BE2C (cell line): Measurements from ENCODE around the gene COPS9.

ENCODE experiments used
- DNase-seq: peaks from one replicate; pipeline ENCODE4 v3.0.0-alpha.2; 2020
- H3K27me3 ChIP-seq: fragments of 250-450 bp; sonication (Bioruptor Pico); 2 replicates; pipeline ENCODE4 v1.5.1; 2020; ENCODE audit warnings: mild to moderate bottlenecking
- H3K36me3 ChIP-seq: fragments of 250-450 bp; sonication (Bioruptor Pico); 2 replicates; pipeline ENCODE4 v1.5.1; 2020; ENCODE audit warnings: mild to moderate bottlenecking
- H3K4me1 ChIP-seq: fragments of 250-450 bp; sonication (Bioruptor Pico); 2 replicates; pipeline ENCODE4 v1.5.1; 2020
- H3K4me3 ChIP-seq: 2 replicates; pipeline ENCODE4 v1.5.1; 2011; ENCODE audit warnings: low read depth, low read length
- H3K9me3 ChIP-seq: fragments of 250-450 bp; sonication (Bioruptor Pico); 2 replicates; pipeline ENCODE4 v1.5.1; 2020
- TF ChIP-seq, protein P1 (sequence below): IDR thresholded peaks from 2 replicates; pipeline ENCODE4 v1.5.1; 2012; ENCODE audit warnings: mild to moderate bottlenecking, low read depth, low read length

Gene COPS9

DNA sequence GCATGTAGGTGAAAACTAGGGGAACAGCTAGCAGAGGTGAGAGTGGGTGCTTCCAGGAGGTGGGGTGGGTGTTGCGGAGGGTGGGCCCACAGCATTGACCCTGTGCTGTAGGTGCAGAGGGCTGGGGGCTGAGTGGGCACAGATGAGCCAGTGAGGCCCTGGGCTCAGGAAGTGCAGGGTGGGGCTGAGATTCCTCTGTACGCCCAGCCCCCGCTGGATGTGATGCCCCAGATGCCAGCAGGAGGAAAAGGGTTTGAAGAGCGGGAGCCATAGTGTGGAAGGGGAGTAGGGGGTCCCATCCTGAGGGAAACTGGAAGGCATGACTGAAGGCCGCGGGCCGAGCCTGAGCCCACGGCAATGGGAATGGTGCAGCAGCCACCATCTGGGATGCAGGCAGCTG, 18.5 kb upstream of the COPS9 start:
- no peaks in the 10 kb centered on the region for H3K4me1 ChIP-seq
- TF ChIP-seq, protein P1, sequence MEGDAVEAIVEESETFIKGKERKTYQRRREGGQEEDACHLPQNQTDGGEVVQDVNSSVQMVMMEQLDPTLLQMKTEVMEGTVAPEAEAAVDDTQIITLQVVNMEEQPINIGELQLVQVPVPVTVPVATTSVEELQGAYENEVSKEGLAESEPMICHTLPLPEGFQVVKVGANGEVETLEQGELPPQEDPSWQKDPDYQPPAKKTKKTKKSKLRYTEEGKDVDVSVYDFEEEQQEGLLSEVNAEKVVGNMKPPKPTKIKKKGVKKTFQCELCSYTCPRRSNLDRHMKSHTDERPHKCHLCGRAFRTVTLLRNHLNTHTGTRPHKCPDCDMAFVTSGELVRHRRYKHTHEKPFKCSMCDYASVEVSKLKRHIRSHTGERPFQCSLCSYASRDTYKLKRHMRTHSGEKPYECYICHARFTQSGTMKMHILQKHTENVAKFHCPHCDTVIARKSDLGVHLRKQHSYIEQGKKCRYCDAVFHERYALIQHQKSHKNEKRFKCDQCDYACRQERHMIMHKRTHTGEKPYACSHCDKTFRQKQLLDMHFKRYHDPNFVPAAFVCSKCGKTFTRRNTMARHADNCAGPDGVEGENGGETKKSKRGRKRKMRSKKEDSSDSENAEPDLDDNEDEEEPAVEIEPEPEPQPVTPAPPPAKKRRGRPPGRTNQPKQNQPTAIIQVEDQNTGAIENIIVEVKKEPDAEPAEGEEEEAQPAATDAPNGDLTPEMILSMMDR: no peak
- H3K9me3 ChIP-seq: no peaks in the 10 kb centered on the region
- H3K4me3 ChIP-seq: no peak overlapping the region
- no peak for DNase-seq
- no peaks in the 10 kb centered on the region for H3K27me3 ChIP-seq
- H3K36me3 ChIP-seq: no peaks in the 10 kb centered on the region

DNA sequence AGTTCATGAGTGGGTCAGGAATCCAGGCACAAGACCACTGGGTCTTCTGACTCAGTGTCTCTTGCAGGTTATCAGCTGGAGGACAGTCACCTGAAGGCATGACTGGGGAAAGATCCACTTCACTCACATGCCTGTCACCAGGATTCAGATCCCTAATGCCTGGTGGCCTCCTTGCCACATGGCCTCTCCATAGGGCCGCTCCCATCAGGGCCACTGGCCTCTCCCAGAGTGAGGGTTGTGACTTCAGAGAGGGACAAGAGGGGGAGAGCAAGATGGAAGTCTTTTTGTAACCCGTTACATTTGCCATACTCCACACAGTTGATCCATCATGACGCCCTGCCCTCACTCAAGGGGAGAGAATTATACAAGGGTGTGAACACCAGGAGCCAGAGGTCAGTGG, 17.3 kb upstream of the COPS9 start:
- H3K4me3 ChIP-seq: no peak overlapping the region
- TF ChIP-seq, protein P1: no peak
- no peaks in the 10 kb centered on the region for H3K9me3 ChIP-seq
- no peaks in the 10 kb centered on the region for H3K4me1 ChIP-seq
- no peaks in the 10 kb centered on the region for H3K36me3 ChIP-seq
- no peaks in the 10 kb centered on the region for H3K27me3 ChIP-seq
- DNase-seq: no peak

DNA sequence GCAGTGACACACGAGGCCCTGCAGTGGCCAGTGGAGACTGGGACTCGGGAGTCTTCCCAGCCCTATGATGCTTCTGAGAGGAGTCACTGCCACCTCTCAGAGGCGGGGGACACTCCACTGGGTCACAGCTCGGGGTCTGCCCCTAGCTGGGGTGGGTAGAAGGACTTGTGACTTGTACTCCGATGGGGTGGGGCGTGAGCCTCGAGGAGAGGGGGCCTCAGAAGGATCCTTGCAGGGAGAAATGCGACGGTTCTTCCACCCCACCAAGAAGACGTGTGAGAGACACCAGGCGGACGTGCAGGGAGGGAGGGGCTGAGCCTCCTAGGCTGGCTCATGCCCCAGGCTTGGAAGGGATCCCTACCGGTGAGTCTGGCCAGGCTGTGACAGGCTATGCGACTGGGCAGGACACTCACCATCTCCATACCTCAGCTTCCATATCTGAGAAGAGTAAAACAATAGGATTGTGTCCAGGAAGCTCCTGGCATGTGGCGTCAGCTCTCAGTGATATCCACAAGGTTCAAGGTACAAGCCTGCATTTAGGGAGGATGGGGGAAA, 15.4 kb upstream of the COPS9 start:
- Histone ChIP-seq H3K27me3 (no peaks in the 10 kb centered on the region), H3K36me3 (no peaks in the 10 kb centered on the region), H3K4me3 (no peak overlapping the region), H3K4me1 (no peaks in the 10 kb centered on the region), H3K9me3 (no peaks in the 10 kb centered on the region)
- DNase-seq: no peak
- TF ChIP-seq, protein P1: no peak

DNA sequence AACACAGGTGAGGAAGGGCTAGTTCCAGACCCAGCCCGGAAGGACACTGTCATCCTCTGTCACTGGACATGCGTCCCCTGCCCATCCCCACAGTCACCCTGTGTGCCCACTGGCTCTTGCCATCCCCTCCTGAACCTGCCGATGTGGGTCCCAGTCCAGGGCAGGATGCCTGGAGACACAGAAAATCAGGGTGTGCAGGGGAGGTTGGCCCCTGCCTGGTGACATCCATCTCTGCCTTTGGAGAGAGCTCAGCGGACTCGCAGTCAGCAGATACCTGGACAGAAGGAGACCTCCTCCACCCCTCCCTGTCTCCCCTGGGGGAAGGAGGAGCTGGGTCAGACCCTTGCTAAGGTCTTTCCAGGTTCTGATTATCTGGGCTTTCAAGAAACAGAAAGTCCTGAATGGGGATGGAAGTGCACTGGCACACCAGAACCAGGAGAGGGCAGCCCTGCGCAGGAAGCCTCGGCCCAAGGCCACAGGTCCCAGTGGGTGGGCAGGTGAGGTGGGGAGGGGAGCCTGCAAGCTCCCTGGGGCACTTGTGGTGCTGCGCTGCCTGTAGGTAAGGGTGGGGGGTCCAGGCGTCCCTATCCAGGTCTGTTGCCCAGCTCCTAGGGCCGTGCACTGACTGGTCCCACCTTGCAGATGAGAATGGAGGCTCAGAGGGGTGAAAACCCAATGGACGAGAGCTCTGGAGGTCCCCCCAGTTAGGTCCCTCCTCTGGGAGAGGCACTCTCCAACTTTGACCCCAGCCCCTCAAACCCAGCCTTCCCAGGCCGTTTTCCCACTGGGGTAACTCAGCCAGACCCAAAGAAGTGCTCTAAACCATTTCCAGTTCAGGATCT, 14.1 kb upstream of the COPS9 start:
- Histone ChIP-seq H3K27me3 (no peaks in the 10 kb centered on the region), H3K36me3 (no peaks in the 10 kb centered on the region), H3K4me1 (no peaks in the 10 kb centered on the region), H3K9me3 (no peaks in the 10 kb centered on the region), H3K4me3 (no peak overlapping the region)
- TF ChIP-seq, protein P1: peak; percentile 87
- peak; percentile 68 for DNase-seq

DNA sequence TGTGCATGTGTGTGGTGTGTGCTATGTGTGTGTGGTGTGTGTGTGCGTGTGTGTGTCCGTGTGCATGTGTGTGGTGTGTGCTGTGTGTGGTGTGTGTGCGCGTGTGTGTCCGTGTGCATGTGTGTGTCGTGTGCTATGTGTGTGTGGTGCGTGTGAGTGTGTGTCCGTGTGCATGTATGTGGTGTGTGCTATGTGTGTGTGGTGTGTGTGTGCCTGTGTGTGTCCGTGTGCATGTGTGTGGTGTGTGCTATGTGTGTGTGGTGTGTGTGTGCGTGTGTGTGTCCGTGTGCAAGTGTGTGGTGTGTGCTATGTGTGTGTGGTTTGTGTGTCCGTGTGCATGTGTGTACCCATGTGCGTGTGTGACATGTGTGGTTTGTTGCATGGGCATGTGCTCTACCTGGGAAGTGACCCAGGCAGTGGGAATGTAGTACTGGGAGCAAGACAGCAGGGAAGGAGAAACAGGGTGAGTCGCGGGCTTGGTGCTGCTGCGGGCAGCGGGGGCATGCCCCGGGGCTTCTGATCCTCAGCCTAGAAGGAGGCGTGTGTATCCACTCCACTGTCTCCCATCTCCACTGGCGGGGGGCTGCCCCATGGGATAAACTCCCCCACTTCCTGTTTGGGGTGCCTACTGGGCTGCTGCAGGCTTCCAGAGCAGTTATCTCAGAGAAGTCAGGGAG, 11.9 kb upstream of the COPS9 start:
- Histone ChIP-seq H3K27me3 (no peaks in the 10 kb centered on the region), H3K36me3 (no peaks in the 10 kb centered on the region), H3K4me1 (no peaks in the 10 kb centered on the region), H3K9me3 (no peaks in the 10 kb centered on the region), H3K4me3 (no peak overlapping the region)
- DNase-seq: no peak
- TF ChIP-seq, protein P1: no peak

DNA sequence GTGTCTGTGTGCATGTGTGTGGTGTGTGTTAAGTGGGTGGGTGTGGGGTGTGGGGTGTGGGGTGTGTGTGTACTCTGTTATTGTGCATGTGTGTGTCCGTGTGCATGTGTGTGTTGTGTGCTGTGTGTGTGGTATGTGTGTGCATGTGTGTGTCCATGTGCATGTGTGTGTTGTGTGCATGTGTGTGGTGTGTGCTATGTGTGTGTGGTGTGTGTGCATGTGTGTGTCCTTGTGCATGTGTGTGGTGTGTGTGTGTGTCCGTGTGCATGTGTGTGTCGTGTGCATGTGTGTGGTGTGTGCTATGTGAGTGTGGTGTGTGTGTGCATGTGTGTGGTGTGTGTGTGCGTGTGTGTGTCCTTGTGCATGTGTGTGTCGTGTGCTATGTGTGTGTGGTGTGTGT, 11.3 kb upstream of the COPS9 start:
- no peak overlapping the region for H3K4me3 ChIP-seq
- no peaks in the 10 kb centered on the region for H3K9me3 ChIP-seq
- H3K36me3 ChIP-seq: no peaks in the 10 kb centered on the region
- TF ChIP-seq, protein P1: no peak
- H3K27me3 ChIP-seq: peaks cover 2% of the 10 kb centered on the region; the same call in 1 of the 2 replicates
- no peaks in the 10 kb centered on the region for H3K4me1 ChIP-seq
- DNase-seq: no peak
